Activated CD4-positive, alpha-beta T cell treated with anti-CD3 and anti-CD28 coated beads, Interleukin-2, Interleukin-4, amounts not matched to agents 100 ng/mL and 50 ng/mL, durations not matched to agents 16 hours and 8 hours (primary cell): ENCODE results near the gene FARSB.
A peak's percentile ranks its signal among the peaks of the same experiment; 100 is the strongest.

Experiments used
- DNase-seq: peaks from one replicate; pipeline ENCODE4 v3.0.0-alpha.2; 2020; ENCODE audit warnings: low spot score

FARSB gene

GRCh38 chr2:222663479-222663878 lies 7.6 kb upstream of the FARSB start:
- no peak for DNase-seq

GRCh38 chr2:222656526-222657446 lies 894 bp upstream of the FARSB start:
- DNase-seq = no peak

GRCh38 chr2:222653280-222653679 lies 2.6 kb downstream of the FARSB start:
- DNase-seq = peak; percentile 43

- DNase-seq = peak; percentile 67
These were observed 3.2 kb downstream of the FARSB start for GRCh38 chr2:222652491-222653255.

- no peak for DNase-seq
These were observed 4.0 kb downstream of the FARSB start for GRCh38 chr2:222651718-222652418.

- no peak for DNase-seq
These were observed 6.1 kb downstream of the FARSB start for GRCh38 chr2:222649801-222650200.

GRCh38 chr2:222646008-222646407 lies 9.9 kb downstream of the FARSB start:
- DNase-seq = no peak

GRCh38 chr2:222643134-222643533 lies 12.8 kb downstream of the FARSB start:
- DNase-seq = no peak

- no peak for DNase-seq
These were observed 14.6 kb downstream of the FARSB start for GRCh38 chr2:222641336-222641735.

- DNase-seq = no peak
These were observed 18.8 kb downstream of the FARSB start for GRCh38 chr2:222637067-222637466.

- DNase-seq = no peak
These were observed 20.6 kb downstream of the FARSB start for GRCh38 chr2:222635295-222635694.

- no peak for DNase-seq
These were observed 28.1 kb downstream of the FARSB start for GRCh38 chr2:222627764-222628163.

- no peak for DNase-seq
These were observed 32.1 kb downstream of the FARSB start for GRCh38 chr2:222623756-222624309.

- no peak for DNase-seq
These were observed 33.0 kb downstream of the FARSB start for GRCh38 chr2:222622910-222623309.

GRCh38 chr2:222621893-222622292 lies 34.0 kb downstream of the FARSB start:
- DNase-seq = no peak

GRCh38 chr2:222615320-222615719 lies 40.6 kb downstream of the FARSB start:
- DNase-seq = no peak

GRCh38 chr2:222613715-222614331 lies 42.1 kb downstream of the FARSB start:
- peak; percentile 35 for DNase-seq

- no peak for DNase-seq
These were observed 44.2 kb downstream of the FARSB start for GRCh38 chr2:222611684-222612083.

- no peak for DNase-seq
These were observed 45.1 kb downstream of the FARSB start for GRCh38 chr2:222610746-222611145.

GRCh38 chr2:222609381-222609780 lies 46.5 kb downstream of the FARSB start:
- no peak for DNase-seq

GRCh38 chr2:222608081-222608480 lies 47.8 kb downstream of the FARSB start:
- no peak for DNase-seq

GRCh38 chr2:222606306-222606705 lies 49.6 kb downstream of the FARSB start:
- DNase-seq = no peak
